H1 (cell line): ENCODE measurements around the gene CFAP58. TPM values are rescaled to one million over a fixed set of nuclear protein-coding genes. Genes with fewer than 3 reads are reported as not detected.

Source experiments
- ASH2L ChIP-seq: fragments of 200-600, 300-600 bp; sonication (generic); IDR thresholded peaks from one replicate; pipeline ENCODE4 v1.7.1; 2017; ENCODE audit warnings: low read length
- CHD1 ChIP-seq: IDR thresholded peaks from 2 replicates; pipeline ENCODE4 v1.6.1; 2012; ENCODE audit warnings: low read depth, low read length, improper control_type of control experiment
- CTBP2 ChIP-seq: IDR thresholded peaks from 2 replicates; pipeline ENCODE4 v1.7.0; 2011; ENCODE audit warnings: borderline replicate concordance, mild to moderate bottlenecking, moderate library complexity, mixed read lengths, low read length; ENCODE audit not compliant: insufficient read depth, insufficient read length
- EGR1 ChIP-seq: IDR thresholded peaks from 2 replicates; pipeline ENCODE4 v1.6.1; 2011; ENCODE audit warnings: low read depth, low read length, borderline replicate concordance
- EP300 ChIP-seq, 2 experiments: IDR thresholded peaks; 1 replicate in 1 of 2; 2 replicates in 1 of 2; pipeline ENCODE4 v1.6.1; 2011 to 2012; ENCODE audit warnings: low read depth in 2 of 2, low read length in 2 of 2, mild to moderate bottlenecking in 2 of 2, borderline replicate concordance in 1 of 2, inconsistent platforms in 1 of 2, moderate library complexity in 1 of 2
- GABPA ChIP-seq: IDR thresholded peaks from 2 replicates; pipeline ENCODE4 v1.6.1; 2011; ENCODE audit warnings: mild to moderate bottlenecking, low read length, moderate library complexity, borderline replicate concordance; ENCODE audit not compliant: insufficient read depth
- GTF2F1 ChIP-seq: IDR thresholded peaks from 2 replicates; pipeline ENCODE4 v1.6.1; 2012; ENCODE audit warnings: low read depth, low read length, improper control_type of control experiment, borderline replicate concordance
- JUN ChIP-seq: IDR thresholded peaks from 2 replicates; pipeline ENCODE4 v1.6.1; 2011; ENCODE audit warnings: low read depth, mild to moderate bottlenecking, improper control_type of control experiment, low read length
- KDM5A ChIP-seq: fragments of 200-600 bp; IDR thresholded peaks from 2 replicates; pipeline ENCODE4 v1.7.1; 2012; ENCODE audit warnings: mild to moderate bottlenecking, low read length, inconsistent platforms, mixed read lengths
- MAFK ChIP-seq: IDR thresholded peaks from 2 replicates; pipeline ENCODE4 v1.6.1; 2012; ENCODE audit warnings: low read depth, mild to moderate bottlenecking, improper control_type of control experiment, low read length
- POLR2AphosphoS5 ChIP-seq: IDR thresholded peaks from 2 replicates; pipeline ENCODE4 v1.6.1; 2011; ENCODE audit warnings: low read depth, low read length
- RAD21 ChIP-seq, 2 experiments: IDR thresholded peaks in 1 of 2; conservative IDR thresholded peaks in 1 of 2; 2 replicates each; pipeline ENCODE4 v1.6.1; 2011; ENCODE audit warnings: low read depth in 2 of 2, low read length in 2 of 2, improper control_type of control experiment in 1 of 2, inconsistent platforms in 1 of 2, mild to moderate bottlenecking in 1 of 2, moderate library complexity in 1 of 2
- SAP30 ChIP-seq: fragments of 300-600 bp; sonication (generic); IDR thresholded peaks from 2 replicates; pipeline ENCODE4 v1.7.1; 2012; ENCODE audit warnings: low read length, moderate library complexity, mild to moderate bottlenecking, inconsistent platforms; ENCODE audit not compliant: insufficient read depth, insufficient replicate concordance
- SIX5 ChIP-seq: IDR thresholded peaks from 2 replicates; pipeline ENCODE4 v1.6.1; 2011; ENCODE audit warnings: mild to moderate bottlenecking, low read depth, low read length
- SUZ12 ChIP-seq: fragments of 200-600 bp; sonication (generic); IDR thresholded peaks from 2 replicates; pipeline ENCODE4 v1.6.1; 2012; ENCODE audit warnings: mild to moderate bottlenecking, inconsistent platforms, low read length, moderate library complexity, mixed read lengths
- TAF1 ChIP-seq: IDR thresholded peaks from 2 replicates; pipeline ENCODE4 v1.6.1; 2011; ENCODE audit warnings: mild to moderate bottlenecking, low read depth, low read length
- TAF7 ChIP-seq: optimal IDR thresholded peaks from 2 replicates; pipeline ENCODE3; 2011; ENCODE audit warnings: low read depth, mild to moderate bottlenecking, inconsistent platforms, low read length, moderate library complexity, borderline replicate concordance
- TEAD4 ChIP-seq: IDR thresholded peaks from 2 replicates; pipeline ENCODE4 v1.6.1; 2012; ENCODE audit warnings: low read depth, low read length, inconsistent platforms, mixed read lengths
- polyA plus RNA-seq, 7 experiments: library from polyadenylated mRNA; depleted of rRNA in 3 of 7; stranded (reverse) in 5 of 7; unstranded in 2 of 7; fragments of >200 nt in 5 of 7; fragments of 200-250 nt in 2 of 7; gene quantifications; 1 replicate in 5 of 7; 2 replicates in 1 of 7; 4 replicates in 1 of 7; pipeline versions ENCODE4 v1.2.1 to v1.2.3, GENCODE V29; 2011 to 2013; ENCODE audit warnings: missing spikeins in 2 of 7, mixed read lengths in 2 of 7
- total RNA-seq: library from RNA; stranded (reverse); fragmentation: NEBNext Ultra II Directional; extraction: Animal tissue kit (Norgen Biotek cat#: 25700); gene quantifications from 2 replicates; pipeline ENCODE4 v1.2.1, GENCODE V29; 2021
- TF ChIP-seq, protein P1 (sequence below): IDR thresholded peaks from 2 replicates; pipeline ENCODE4 v1.6.1; 2012; ENCODE audit warnings: low read length, inconsistent platforms
- TF ChIP-seq, protein P2 (sequence below): IDR thresholded peaks from 2 replicates; pipeline ENCODE4 v1.6.1; 2012; ENCODE audit warnings: inconsistent platforms
- TF ChIP-seq, protein P3 (sequence below): IDR thresholded peaks from 2 replicates; pipeline ENCODE4 v1.6.1; 2011; ENCODE audit warnings: low read depth, mild to moderate bottlenecking, low read length; ENCODE audit not compliant: insufficient read depth

The CFAP58 gene
- total and polyA plus RNA-seq, 2 of the 8 experiments (the other 6 are each of a cell fraction or from before 2014, with no cell fraction given), result 0.32 to 0.71 TPM

DNA sequence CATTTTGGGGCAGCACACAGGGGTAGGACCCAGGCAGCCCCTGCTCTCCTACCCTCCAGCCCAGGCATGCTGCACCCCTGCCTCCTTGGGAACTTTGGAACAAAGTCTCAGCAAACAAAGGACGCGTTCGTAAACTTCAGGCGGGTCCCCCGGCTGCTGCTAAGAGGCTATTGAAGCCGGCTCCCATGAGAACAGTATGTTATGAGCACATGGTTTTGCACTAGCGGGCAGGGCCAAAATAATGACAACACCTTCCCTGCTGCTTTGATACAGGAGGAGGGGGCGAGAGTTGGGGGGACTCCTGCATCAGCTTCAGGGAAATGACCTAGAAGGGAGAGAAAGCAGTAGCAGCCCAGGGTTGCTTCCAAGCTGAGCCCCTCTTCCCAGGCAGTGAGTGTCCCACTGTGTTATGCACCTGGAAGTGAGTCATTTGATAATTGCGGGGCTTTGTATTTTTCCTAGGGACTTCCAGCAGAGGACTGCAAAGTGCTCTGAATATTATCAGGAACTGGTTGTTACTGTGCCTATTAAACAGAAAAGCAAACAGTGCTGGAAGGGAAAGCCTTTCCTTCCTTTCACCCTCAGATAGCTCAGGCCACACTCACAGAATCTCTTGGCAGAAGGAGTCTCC is 22.3 kb upstream of the CFAP58 start (continued):
- TF ChIP-seq TAF7 (no peak), GTF2F1 (no peak), ASH2L (no peak), SAP30 (peak; percentile 43), KDM5A (no peak), RAD21 (IDR thresholded peaks at IDR 0.05 in 1 of 2, conservative IDR thresholded peaks at IDR 0.05 in 1 of 2; ENCODE audit: low read depth in 2 of 2, low read length in 2 of 2) (no peak), POLR2AphosphoS5 (0 out of 2 replicates have a peak, but pooled peaks have one; percentile 27), CHD1 (no peak), MAFK (no peak), JUN (peak; percentile 45; the same call in 1 of the 2 replicates), TAF1 (0 out of 2 replicates have a peak, but pooled peaks have one; percentile 22), SUZ12 (no peak), GABPA (no peak), TEAD4 (no peak), CTBP2 (no peak), SIX5 (no peak), EP300 (IDR thresholded peaks at IDR 0.05; ENCODE audit: borderline replicate concordance in 1 of 2, low read depth in 2 of 2, low read length in 2 of 2) (no peak), EGR1 (0 out of 2 replicates have a peak, but pooled peaks have one; percentile 10)
- TF ChIP-seq, protein P1, sequence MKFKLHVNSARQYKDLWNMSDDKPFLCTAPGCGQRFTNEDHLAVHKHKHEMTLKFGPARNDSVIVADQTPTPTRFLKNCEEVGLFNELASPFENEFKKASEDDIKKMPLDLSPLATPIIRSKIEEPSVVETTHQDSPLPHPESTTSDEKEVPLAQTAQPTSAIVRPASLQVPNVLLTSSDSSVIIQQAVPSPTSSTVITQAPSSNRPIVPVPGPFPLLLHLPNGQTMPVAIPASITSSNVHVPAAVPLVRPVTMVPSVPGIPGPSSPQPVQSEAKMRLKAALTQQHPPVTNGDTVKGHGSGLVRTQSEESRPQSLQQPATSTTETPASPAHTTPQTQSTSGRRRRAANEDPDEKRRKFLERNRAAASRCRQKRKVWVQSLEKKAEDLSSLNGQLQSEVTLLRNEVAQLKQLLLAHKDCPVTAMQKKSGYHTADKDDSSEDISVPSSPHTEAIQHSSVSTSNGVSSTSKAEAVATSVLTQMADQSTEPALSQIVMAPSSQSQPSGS, result no peak
- TF ChIP-seq, protein P2, sequence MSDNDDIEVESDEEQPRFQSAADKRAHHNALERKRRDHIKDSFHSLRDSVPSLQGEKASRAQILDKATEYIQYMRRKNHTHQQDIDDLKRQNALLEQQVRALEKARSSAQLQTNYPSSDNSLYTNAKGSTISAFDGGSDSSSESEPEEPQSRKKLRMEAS, result peak; percentile 74
- TF ChIP-seq, protein P3, sequence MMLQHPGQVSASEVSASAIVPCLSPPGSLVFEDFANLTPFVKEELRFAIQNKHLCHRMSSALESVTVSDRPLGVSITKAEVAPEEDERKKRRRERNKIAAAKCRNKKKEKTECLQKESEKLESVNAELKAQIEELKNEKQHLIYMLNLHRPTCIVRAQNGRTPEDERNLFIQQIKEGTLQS, result no peak
